ENCODE measurements around the gene POLH. TPM values are rescaled to one million over a fixed set of nuclear protein-coding genes. Genes with fewer than 3 reads are reported as not detected.

The POLH gene
- total and polyA plus RNA-seq, 9 of the 15 experiments (the other 6 are each of a cell fraction or from before 2014, with no cell fraction given), result 5.8 to 31.6 (median 20.6) TPM

DNA sequence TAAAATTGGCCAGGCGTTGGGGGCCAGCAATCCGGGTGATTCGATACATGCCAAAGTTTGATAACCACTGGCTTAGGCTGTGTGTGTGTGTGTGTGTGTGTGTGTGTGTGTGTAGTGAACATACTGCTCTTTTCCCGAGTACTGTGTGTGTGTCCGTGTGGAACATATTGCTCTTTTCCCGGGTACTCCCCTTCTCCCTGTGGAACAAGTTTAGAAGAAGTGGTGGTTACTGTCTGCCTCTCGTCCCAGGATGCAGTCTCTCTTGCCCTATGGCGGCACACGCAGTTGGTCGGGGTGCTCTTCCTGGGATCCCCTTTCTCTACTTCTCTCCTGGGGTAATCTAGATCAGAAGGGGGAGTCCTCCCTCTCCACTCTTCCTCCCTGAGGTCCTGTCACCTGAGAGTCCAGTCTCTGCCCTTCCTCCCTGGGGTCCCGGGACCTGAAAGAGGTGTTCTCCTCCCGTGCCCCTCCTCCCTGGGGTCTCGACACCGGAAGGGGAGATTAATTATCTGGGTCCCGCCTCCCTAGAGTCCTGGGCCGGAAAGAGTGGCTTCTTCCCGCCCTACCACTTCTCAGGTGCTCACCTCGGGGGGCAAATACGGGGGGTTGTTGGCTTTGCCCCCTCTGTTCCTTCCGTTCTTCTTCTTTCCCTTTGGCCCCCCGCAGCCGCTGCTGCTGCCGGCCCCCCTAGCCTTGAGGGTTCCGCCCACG lies 52.6 kb downstream of the POLH start (continued):
- TF ChIP-seq ZNF407 (IDR thresholded peaks at IDR 0.05; ENCODE audit: low read depth) (no peak), ZBTB1 (CRISPR knock-in tag; IDR thresholded peaks at IDR 0.05; ENCODE audit: borderline replicate concordance, low read depth) (no peak), SMC3 (conservative IDR thresholded peaks at IDR 0.05; ENCODE audit: insufficient read depth, low read depth, low read length) (no peak), CC2D1A (IDR thresholded peaks at IDR 0.05) (0 out of 2 replicates have a peak, but pooled peaks have one; percentile 33), CHCHD3 (CRISPR knock-in tag; IDR thresholded peaks at IDR 0.05) (no peak), POLR2H (tag; IDR thresholded peaks at IDR 0.05; ENCODE audit: low read depth) (no peak), EP300 (IDR thresholded peaks at IDR 0.05; ENCODE audit: low read length) (peak; percentile 56; the same call in 1 of the 2 replicates), GTF2E2 (tag; IDR thresholded peaks at IDR 0.05) (no peak; the same call in 1 of the 2 replicates), CAMTA2 (CRISPR knock-in tag; conservative IDR thresholded peaks at IDR 0.05) (no peak), ETV5 (CRISPR knock-in tag; IDR thresholded peaks at IDR 0.05; ENCODE audit: low read depth) (peak; percentile 89), BACH1 (tag; IDR thresholded peaks at IDR 0.05) (no peak), ELF2 (CRISPR knock-in tag; IDR thresholded peaks at IDR 0.05) (peak; percentile 57; the same call in 1 of the 2 replicates), KLF6 (CRISPR knock-in tag; IDR thresholded peaks at IDR 0.05; ENCODE audit: borderline replicate concordance) (no peak), L3MBTL2 (IDR thresholded peaks at IDR 0.05) (no peak), ZBTB26 (CRISPR knock-in tag; IDR thresholded peaks at IDR 0.05) (peak; percentile 95)
